Endothelial cell of umbilical vein (primary cell): ENCODE measurements around the gene SMARCA2.

ENCODE experiments used
- CTCF ChIP-seq, 2 donors: IDR thresholded peaks; 1 replicate in 1 of 2; 2 replicates in 1 of 2; pipeline ENCODE4 v1.5.1; 2011; ENCODE audit warnings: low read length in 2 of 2, mild to moderate bottlenecking in 2 of 2, moderate library complexity in 2 of 2, control low read depth in 1 of 2, inconsistent platforms in 1 of 2, low read depth in 1 of 2; ENCODE audit not compliant: insufficient read depth in 1 of 2; ENCODE audit errors: extremely low read depth in 1 of 2
- POLR2A ChIP-seq: IDR thresholded peaks from 2 replicates; pipeline ENCODE4 v1.6.1; 2012; ENCODE audit warnings: low read depth, mild to moderate bottlenecking, control low read depth, low read length

- TF ChIP-seq CTCF (IDR thresholded peaks at IDR 0.05; ENCODE audit: extremely low read depth in 1 of 2, insufficient read depth in 1 of 2, low read depth in 1 of 2, low read length in 2 of 2) (no peak), POLR2A (no peak)
These were observed 193.3 kb downstream of the SMARCA2 start for GRCh38 chr9:2208465-2208864.
